HepG2 (cell line): Measurements from ENCODE around the gene SYVN1. TPM values are rescaled to one million over a fixed set of nuclear protein-coding genes. Genes with fewer than 3 reads are reported as not detected.

Experiments
- HDAC2 ChIP-seq: sonication (generic); formaldehyde crosslinking; IDR thresholded peaks from 2 replicates; pipeline ENCODE4 v1.4.0; 2020; ENCODE audit warnings: missing genetic modification reagents
- MAFF ChIP-seq: IDR thresholded peaks from 2 replicates; pipeline ENCODE4 v1.6.1; 2011; ENCODE audit warnings: low read depth, low read length, improper control_type of control experiment
- NBN ChIP-seq: fragments of 450-650 bp; conservative IDR thresholded peaks from 2 replicates; pipeline ENCODE4 v1.6.1; 2017
- PHF20 ChIP-seq: sonication (generic); formaldehyde crosslinking; IDR thresholded peaks from 2 replicates; pipeline ENCODE4 v1.5.0; 2020; ENCODE audit warnings: mild to moderate bottlenecking, missing genetic modification reagents
- RAD21 ChIP-seq: fragments of 450-650 bp; formaldehyde crosslinking; IDR thresholded peaks from 2 replicates; pipeline ENCODE4 v1.5.0; 2020; ENCODE audit warnings: mild to moderate bottlenecking
- RFXAP ChIP-seq: sonication (generic); formaldehyde crosslinking; IDR thresholded peaks from 2 replicates; pipeline ENCODE4 v1.4.0; 2020; ENCODE audit warnings: missing genetic modification reagents, borderline replicate concordance
- THYN1 ChIP-seq: sonication (generic); formaldehyde crosslinking; IDR thresholded peaks from 2 replicates; pipeline ENCODE4 v1.8.1; 2023; ENCODE audit warnings: low read depth, mild to moderate bottlenecking, moderate library complexity, missing genetic modification reagents, borderline replicate concordance
- ZNF282 ChIP-seq: fragments of 450-650 bp; IDR thresholded peaks from 2 replicates; pipeline ENCODE4 v1.6.1; 2018; ENCODE audit not compliant: partially characterized antibody
- ZNF615 ChIP-seq: sonication (generic); formaldehyde crosslinking; IDR thresholded peaks from 2 replicates; pipeline ENCODE4 v1.5.0; 2020; ENCODE audit warnings: mild to moderate bottlenecking, missing genetic modification reagents, borderline replicate concordance
- ZNF674 ChIP-seq: sonication (generic); formaldehyde crosslinking; IDR thresholded peaks from 2 replicates; pipeline ENCODE4 v1.5.0; 2020; ENCODE audit warnings: low read depth, mild to moderate bottlenecking, missing genetic modification reagents
- ZNF678 ChIP-seq: sonication (generic); formaldehyde crosslinking; IDR thresholded peaks from 2 replicates; pipeline ENCODE4 v1.4.0; 2020; ENCODE audit warnings: mild to moderate bottlenecking, missing genetic modification reagents
- polyA plus RNA-seq, 8 experiments: library from polyadenylated mRNA; depleted of rRNA in 3 of 8; stranded (reverse) in 7 of 8; unstranded in 1 of 8; fragments of >200 nt; fragmentation: Illumina TruSeq in 4 of 8; extraction: Trizol in 4 of 8; gene quantifications; 2 replicates each; pipeline versions ENCODE4 v1.2.1 to v1.2.3, GENCODE V29; 2011 to 2016; ENCODE audit warnings: low read depth in 4 of 8, missing spikeins in 1 of 8, mixed read lengths in 1 of 8; ENCODE audit not compliant: insufficient read depth in 1 of 8
- total RNA-seq, 5 experiments: library from RNA; depleted of rRNA; stranded (reverse); fragments of >200 nt; fragmentation: Illumina TruSeq; extraction: Trizol; gene quantifications; 2 replicates each; pipeline ENCODE4 v1.2.3, GENCODE V29; 2016; ENCODE audit warnings: low read depth in 1 of 5
- TF ChIP-seq, protein P1 (sequence below): sonication (generic); formaldehyde crosslinking; IDR thresholded peaks from 2 replicates; pipeline ENCODE4 v1.9.0; 2021; ENCODE audit warnings: missing genetic modification reagents, mild to moderate bottlenecking, borderline replicate concordance
- TF ChIP-seq, protein P2 (sequence below): sonication (generic); formaldehyde crosslinking; conservative IDR thresholded peaks from 2 replicates; pipeline ENCODE4 v1.8.0; 2022; ENCODE audit warnings: low read depth, missing genetic modification reagents
- TF ChIP-seq, protein P3 (sequence below): sonication (generic); formaldehyde crosslinking; IDR thresholded peaks from 2 replicates; pipeline ENCODE4 v1.5.0; 2020; ENCODE audit warnings: missing genetic modification reagents
- TF ChIP-seq, protein P4 (sequence below): sonication (generic); formaldehyde crosslinking; IDR thresholded peaks from 2 replicates; pipeline ENCODE4 v1.4.0; 2020; ENCODE audit warnings: missing genetic modification reagents, borderline replicate concordance
- TF ChIP-seq, protein P5 (sequence below): sonication (generic); formaldehyde crosslinking; IDR thresholded peaks from 2 replicates; pipeline ENCODE4 v1.5.0; 2020; ENCODE audit warnings: mild to moderate bottlenecking, missing genetic modification reagents, borderline replicate concordance

SYVN1 gene
- total and polyA plus RNA-seq, 2 of the 13 experiments (the other 11 are each of a cell fraction or from before 2014, with no cell fraction given), result 10.3 to 22.5 TPM

DNA sequence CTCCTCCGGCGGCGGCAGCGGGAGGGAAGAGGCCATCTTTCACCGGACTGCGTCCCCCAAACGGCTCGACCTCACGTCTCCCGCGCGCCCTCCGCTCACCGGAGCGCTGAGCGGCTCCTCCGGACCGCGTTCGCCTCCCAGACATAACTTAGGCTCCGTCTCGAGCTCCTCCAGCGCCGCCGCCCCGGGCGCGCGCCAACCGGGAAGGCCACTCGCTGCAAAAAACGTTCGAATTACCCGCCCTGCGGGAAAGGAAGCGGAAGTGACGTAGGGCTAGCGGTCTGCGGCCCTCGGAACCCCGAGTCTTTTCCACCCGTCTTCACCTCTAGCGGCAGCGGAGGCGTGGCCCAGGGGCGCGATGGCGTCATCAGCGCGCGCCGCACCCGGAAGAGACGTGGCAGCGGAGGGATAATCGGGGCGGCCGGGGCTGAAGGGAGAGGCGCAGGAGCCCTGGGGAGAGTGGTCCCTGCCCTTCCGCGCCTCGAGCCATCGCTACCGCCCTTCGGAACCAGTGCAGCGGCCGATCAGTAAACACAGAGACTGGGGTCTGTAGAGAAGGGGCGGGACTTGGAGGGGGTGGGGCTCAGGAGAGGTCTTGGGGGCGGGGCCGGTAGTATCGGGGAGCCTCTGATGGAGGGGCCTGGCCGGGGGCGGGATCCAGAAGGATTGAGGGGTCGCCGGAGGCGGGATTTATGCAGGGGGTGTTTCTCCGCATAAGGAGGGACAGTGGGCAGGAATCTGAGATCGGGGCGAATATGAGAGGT, 50.3 kb downstream of the SYVN1 start, which contains the start of the genes CDCA5 and ZFPL1 (continued):
- TF ChIP-seq THYN1 (CRISPR knock-in tag), result no peak
- peak; percentile 37; the same call in 1 of the 2 replicates for TF ChIP-seq RAD21 (CRISPR knock-in tag)
- TF ChIP-seq, protein P1, sequence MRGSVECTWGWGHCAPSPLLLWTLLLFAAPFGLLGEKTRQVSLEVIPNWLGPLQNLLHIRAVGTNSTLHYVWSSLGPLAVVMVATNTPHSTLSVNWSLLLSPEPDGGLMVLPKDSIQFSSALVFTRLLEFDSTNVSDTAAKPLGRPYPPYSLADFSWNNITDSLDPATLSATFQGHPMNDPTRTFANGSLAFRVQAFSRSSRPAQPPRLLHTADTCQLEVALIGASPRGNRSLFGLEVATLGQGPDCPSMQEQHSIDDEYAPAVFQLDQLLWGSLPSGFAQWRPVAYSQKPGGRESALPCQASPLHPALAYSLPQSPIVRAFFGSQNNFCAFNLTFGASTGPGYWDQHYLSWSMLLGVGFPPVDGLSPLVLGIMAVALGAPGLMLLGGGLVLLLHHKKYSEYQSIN (CRISPR knock-in tag), result no peak
- peak; percentile 92 for TF ChIP-seq HDAC2 (CRISPR knock-in tag)
- TF ChIP-seq ZNF674 (CRISPR knock-in tag), result no peak
- TF ChIP-seq, protein P2, sequence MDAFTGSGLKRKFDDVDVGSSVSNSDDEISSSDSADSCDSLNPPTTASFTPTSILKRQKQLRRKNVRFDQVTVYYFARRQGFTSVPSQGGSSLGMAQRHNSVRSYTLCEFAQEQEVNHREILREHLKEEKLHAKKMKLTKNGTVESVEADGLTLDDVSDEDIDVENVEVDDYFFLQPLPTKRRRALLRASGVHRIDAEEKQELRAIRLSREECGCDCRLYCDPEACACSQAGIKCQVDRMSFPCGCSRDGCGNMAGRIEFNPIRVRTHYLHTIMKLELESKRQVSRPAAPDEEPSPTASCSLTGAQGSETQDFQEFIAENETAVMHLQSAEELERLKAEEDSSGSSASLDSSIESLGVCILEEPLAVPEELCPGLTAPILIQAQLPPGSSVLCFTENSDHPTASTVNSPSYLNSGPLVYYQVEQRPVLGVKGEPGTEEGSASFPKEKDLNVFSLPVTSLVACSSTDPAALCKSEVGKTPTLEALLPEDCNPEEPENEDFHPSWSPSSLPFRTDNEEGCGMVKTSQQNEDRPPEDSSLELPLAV (CRISPR knock-in tag), result peak; percentile 68; the same call in 1 of the 2 replicates
- TF ChIP-seq ZNF282, result no peak
- TF ChIP-seq RFXAP (CRISPR knock-in tag), result no peak; the same call in 1 of the 2 replicates
- no peak for TF ChIP-seq ZNF678 (CRISPR knock-in tag)
- TF ChIP-seq NBN, result no peak
- peak; percentile 99 for TF ChIP-seq PHF20 (CRISPR knock-in tag)
- TF ChIP-seq, protein P3, sequence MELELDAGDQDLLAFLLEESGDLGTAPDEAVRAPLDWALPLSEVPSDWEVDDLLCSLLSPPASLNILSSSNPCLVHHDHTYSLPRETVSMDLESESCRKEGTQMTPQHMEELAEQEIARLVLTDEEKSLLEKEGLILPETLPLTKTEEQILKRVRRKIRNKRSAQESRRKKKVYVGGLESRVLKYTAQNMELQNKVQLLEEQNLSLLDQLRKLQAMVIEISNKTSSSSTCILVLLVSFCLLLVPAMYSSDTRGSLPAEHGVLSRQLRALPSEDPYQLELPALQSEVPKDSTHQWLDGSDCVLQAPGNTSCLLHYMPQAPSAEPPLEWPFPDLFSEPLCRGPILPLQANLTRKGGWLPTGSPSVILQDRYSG (CRISPR knock-in tag), result no peak
- TF ChIP-seq, protein P4, sequence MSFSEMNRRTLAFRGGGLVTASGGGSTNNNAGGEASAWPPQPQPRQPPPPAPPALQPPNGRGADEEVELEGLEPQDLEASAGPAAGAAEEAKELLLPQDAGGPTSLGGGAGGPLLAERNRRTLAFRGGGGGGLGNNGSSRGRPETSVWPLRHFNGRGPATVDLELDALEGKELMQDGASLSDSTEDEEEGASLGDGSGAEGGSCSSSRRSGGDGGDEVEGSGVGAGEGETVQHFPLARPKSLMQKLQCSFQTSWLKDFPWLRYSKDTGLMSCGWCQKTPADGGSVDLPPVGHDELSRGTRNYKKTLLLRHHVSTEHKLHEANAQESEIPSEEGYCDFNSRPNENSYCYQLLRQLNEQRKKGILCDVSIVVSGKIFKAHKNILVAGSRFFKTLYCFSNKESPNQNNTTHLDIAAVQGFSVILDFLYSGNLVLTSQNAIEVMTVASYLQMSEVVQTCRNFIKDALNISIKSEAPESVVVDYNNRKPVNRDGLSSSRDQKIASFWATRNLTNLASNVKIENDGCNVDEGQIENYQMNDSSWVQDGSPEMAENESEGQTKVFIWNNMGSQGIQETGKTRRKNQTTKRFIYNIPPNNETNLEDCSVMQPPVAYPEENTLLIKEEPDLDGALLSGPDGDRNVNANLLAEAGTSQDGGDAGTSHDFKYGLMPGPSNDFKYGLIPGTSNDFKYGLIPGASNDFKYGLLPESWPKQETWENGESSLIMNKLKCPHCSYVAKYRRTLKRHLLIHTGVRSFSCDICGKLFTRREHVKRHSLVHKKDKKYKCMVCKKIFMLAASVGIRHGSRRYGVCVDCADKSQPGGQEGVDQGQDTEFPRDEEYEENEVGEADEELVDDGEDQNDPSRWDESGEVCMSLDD (CRISPR knock-in tag), result peak; percentile 84; the same call in 1 of the 2 replicates
- TF ChIP-seq, protein P5, sequence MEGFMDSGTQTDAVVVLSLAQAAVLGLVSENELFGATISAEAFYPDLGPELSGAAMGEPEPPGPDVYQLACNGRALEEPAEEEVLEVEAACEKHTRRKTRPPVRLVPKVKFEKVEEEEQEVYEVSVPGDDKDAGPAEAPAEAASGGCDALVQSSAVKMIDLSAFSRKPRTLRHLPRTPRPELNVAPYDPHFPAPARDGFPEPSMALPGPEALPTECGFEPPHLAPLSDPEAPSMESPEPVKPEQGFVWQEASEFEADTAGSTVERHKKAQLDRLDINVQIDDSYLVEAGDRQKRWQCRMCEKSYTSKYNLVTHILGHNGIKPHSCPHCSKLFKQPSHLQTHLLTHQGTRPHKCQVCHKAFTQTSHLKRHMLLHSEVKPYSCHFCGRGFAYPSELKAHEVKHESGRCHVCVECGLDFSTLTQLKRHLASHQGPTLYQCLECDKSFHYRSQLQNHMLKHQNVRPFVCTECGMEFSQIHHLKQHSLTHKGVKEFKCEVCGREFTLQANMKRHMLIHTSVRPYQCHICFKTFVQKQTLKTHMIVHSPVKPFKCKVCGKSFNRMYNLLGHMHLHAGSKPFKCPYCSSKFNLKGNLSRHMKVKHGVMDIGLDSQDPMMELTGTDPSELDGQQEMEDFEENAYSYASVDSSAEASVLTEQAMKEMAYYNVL, result no peak; the same call in 1 of the 2 replicates
- no peak for TF ChIP-seq MAFF
- no peak for TF ChIP-seq ZNF615 (CRISPR knock-in tag)
